ENCODE data around the gene TP53BP1.
A peak's percentile ranks its signal among the peaks of the same experiment; 100 is the strongest.

TP53BP1 gene

GRCh38 chr15:43521419-43521818, 28.5 kb upstream of the TP53BP1 start:
- DNase-seq (ENCODE audit: low read depth in 4 of 4, low spot score in 1 of 4), result no peak

DNA sequence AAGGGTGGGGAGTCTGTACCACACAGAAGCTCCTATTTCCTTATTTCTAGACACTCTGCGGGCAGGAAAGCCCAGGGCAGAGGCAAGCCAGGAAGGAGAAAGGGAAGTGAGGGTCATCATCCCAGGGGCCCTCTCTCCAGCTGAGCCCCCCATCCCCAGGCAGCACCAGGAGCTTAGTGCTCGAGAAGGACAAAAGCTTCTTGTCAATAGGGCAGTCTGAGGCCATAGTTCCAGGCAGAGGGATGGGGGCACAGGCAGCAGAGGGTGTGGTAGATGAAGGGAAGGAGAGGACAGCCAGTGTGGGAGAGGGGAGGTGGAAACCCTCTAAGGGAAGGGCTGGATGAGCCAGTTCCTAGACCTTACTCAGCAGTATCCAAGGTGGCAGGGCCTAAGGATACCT, 27.2 kb upstream of the TP53BP1 start:
- no peak for DNase-seq (ENCODE audit: low read depth in 4 of 4, low spot score in 1 of 4)

GRCh38 chr15:43519196-43519595, 26.2 kb upstream of the TP53BP1 start:
- no peak for DNase-seq (ENCODE audit: low read depth in 4 of 4, low spot score in 1 of 4)

GRCh38 chr15:43518197-43518761, 25.3 kb upstream of the TP53BP1 start:
- DNase-seq (ENCODE audit: low read depth in 4 of 4, low spot score in 1 of 4), result no peak

DNA sequence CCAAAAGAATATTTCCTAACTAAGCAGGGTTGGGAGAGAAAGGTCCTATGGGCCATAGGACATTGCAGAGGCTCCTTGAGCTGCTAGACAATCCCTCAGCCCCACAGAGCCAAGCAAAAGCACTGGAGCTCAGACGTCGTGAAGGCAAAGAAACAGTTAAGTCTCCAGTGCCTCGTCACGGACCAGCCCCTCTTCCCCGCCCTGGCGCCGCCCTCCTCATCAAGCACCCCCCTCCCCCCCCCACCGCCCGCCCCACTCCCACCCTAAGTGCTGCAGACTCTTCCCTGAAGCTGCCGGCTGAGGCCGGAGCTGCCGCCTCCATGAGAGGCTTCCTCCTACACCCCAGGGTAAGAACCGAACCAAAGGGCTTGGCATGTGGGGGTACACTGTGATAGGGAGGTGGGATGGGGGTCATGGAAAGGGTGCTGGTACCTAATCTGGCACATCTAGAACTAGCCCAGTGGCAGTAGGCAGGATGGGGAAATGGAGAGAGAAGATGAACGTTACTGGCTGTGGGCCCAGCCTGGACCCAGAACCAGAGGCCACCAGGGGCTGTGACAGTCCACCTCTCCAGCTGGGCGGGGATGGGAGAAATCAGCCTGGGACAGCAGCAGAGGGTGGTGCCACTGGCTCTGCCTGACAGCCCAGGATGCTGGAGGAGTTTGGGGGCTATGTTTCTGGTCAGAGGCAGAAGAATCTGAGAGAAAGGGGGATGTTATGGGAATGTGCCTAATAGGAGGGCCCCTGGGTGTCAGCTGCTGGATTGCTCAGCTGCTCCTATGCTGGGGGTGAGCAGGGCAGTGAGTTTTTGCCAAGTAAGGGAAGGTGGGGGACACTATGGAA, 24.6 kb upstream of the TP53BP1 start, which contains the start of gene MAP1A:
Gene MAP1A (plus strand): TSS at position 255 of the 843 bp plus-strand sequence. CDS start 3,866 bp downstream, outside the sequence.
- no peak for DNase-seq (ENCODE audit: low read depth in 4 of 4, low spot score in 1 of 4)

GRCh38 chr15:43516801-43517353, 23.9 kb upstream of the TP53BP1 start:
- no peak for DNase-seq (ENCODE audit: low read depth in 4 of 4, low spot score in 1 of 4)

DNA sequence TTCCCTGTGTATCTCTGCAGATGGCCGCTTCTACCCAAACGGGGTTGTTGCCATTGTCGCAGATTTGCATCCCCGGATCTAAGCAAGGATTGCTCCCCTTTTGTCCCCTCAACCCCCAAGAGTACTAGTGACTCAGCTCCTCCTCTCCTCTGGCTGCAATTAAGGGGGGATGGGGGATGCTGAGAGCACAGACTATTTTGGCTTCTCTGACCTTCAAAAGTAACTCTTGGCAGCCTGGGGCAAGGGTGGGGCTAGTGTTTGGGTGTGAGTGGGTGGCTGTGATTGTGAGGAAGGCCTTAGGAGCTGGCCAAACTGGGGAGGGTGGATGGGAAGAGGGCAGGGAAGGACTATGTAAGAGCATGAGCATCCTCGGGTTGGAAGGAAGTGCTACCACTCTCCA, 23.2 kb upstream of the TP53BP1 start:
- no peak for DNase-seq (ENCODE audit: low read depth in 4 of 4, low spot score in 1 of 4)

GRCh38 chr15:43515741-43516140, 22.8 kb upstream of the TP53BP1 start:
- DNase-seq (ENCODE audit: low read depth in 4 of 4, low spot score in 1 of 4), result no peak

DNA sequence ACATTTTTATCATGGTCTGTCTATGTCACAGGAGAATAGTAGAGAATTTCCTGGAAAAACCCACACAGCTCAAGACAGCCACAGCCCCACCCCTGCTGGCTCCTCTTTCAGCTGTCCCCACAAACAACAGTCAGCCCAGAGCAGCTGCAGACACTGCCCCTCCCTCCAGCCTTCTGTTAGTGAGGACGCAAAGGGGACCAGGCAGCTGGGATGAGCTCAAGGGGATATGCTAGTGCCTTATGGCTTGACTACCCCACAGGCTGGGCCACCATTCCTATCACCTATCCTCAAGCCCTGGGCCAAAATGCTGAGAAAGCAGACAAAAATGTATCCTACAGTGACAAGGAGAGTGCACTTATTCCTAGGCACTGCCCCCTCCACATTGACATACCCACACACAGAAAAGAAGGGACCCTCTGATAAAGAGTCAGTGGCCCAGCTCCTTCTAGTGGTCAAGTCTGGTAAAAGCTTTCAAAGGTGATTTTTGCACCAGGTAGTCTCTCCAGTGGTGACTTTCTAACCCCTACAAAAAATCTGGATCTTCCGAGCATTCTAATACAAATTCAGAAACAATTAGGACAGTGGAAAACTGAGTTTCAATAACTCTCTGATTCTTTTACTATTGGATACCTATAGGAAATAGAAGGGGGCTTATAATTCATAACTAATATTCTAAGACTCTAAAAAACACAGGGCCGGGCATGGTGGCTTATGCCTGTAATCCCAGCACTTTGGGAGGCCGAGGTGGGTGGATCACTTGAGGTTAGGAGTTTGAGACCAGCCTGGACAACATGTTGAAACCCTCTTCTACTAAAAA, 21.5 kb upstream of the TP53BP1 start:
- no peak for DNase-seq (ENCODE audit: low read depth in 4 of 4, low spot score in 1 of 4)

DNA sequence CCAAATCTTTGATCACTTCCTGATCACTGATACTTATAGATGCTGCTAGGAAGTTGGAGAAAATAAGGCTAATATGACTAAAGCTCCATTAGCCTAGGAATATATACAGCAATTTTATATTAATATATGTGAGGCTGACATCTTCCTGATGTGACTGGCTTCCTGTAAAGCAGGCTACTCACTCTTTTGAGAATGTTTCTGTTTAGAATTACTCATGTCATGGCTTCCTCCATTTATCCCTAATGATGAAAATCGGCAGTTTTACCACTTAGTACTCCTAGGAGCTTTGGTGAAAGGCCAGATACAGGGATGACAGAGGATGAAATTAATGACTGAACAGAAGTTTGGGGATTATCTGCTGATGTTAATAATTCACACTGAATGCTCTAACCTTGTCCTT, 20.6 kb upstream of the TP53BP1 start:
- no peak for DNase-seq (ENCODE audit: low read depth in 4 of 4, low spot score in 1 of 4)

- peak in 1 of 4 experiments; percentile 25 for DNase-seq (ENCODE audit: low read depth in 4 of 4, low spot score in 1 of 4)
Observed at GRCh38 chr15:43511012-43511885, 18.3 kb upstream of the TP53BP1 start.

DNA sequence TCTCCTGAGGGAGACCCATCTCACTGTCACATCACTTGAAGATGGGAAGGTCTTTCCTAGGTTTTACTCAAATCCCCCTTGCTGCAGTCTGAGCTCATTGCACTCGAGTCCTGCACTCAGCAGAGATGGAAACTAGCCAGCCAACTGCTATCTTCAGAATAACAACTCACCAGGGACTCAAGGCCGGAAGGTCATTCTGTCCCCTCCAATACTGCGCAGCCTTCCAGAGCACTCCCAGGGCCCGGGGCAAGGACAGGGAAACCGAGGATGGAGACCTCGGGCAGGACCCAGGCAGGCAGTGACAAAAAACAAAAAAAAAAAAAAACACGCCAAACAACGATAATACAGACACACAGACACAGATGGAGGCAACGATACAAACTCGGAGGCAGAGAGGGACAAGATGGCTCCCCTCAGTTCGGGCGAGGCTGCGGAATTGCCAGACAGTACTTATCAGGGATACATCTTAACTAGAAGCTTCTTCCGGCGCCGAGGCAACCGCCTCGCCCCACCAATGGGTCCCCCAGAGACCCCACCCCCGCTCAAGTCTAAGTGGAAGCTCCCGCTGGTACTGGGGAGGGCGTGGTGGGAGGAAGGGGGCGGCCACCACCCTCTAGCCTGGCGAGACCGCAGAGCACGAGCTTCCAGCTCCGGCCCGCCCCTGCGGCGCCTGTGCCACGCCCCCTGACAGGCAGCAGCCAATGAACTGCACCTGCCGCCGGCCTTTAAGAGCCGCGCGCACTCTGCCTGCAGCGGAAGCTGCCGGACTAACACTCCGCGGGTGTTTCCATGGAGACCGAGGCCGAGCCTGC, 17.4 kb upstream of the TP53BP1 start:
- DNase-seq (ENCODE audit: low read depth in 4 of 4, low spot score in 1 of 4), result peak; percentile 88 to 97 (median 91)

- DNase-seq (ENCODE audit: low read depth in 4 of 4, low spot score in 1 of 4), result no peak
Observed at GRCh38 chr15:43509660-43510199, 16.8 kb upstream of the TP53BP1 start.

DNA sequence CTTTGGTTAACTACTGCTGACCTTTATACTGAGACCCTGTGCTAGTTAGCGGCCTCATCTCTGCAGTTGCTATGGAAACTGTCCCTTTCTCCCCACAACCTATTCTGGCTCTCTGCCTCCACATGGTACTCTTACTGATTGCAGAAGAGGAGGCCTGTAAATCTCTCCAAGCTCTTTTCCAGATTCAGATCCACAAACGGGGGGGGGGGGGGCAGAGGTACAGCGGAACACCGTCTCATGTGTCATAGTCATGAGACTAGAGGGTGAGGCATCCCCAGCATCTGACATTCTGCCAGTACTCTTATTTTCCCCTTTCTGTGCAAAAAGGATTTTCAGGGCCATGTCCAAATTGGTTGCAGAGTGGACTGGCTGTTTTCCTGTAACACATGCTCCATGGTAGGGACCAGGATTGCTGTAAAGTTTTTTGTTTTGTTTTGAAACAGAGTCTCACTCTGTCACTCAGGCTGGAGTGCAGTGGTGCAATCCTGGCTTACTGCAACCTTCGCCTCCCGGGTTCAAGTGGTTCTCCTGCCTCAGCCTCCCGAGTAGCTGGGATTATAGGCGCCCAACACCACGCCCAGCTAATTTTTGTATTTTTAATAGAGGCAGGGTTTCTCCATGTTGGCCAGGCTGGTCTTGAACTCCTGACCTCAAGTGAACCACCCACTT, 16.2 kb upstream of the TP53BP1 start:
- DNase-seq (ENCODE audit: low read depth in 4 of 4, low spot score in 1 of 4), result no peak

DNA sequence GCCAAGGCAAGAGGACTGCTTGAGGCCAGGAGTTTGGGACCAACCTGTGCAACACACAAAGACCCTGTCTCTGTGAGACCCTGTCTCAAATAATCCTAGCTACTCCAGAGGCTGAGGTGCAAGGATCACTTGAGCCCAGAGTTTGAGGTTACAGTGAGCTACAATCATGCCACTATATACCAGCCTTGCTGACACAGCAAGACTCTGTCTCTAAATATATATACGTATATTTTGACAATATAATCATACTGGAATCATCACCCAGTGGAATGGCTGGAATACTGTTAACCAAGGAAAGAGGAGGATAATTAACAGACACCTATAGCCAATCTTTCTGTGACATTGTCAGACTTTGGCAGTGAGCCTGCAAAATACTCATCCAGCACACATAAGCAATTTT, 15.5 kb upstream of the TP53BP1 start:
- no peak for DNase-seq (ENCODE audit: low read depth in 4 of 4, low spot score in 1 of 4)

- no peak for DNase-seq (ENCODE audit: low read depth in 4 of 4, low spot score in 1 of 4)
Observed at GRCh38 chr15:43505738-43506137, 12.8 kb upstream of the TP53BP1 start.

GRCh38 chr15:43499635-43500034, 6.7 kb upstream of the TP53BP1 start:
- DNase-seq (ENCODE audit: low read depth in 4 of 4, low spot score in 1 of 4), result no peak

GRCh38 chr15:43498990-43499389, 6.0 kb upstream of the TP53BP1 start:
- no peak for DNase-seq (ENCODE audit: low read depth in 4 of 4, low spot score in 1 of 4)
